Endodermal cell (in vitro differentiated cells): ENCODE measurements around the gene TRPC4. TPM values are rescaled to one million over a fixed set of nuclear protein-coding genes. Genes with fewer than 3 reads are reported as not detected.
A peak's percentile ranks its signal among the peaks of the same experiment; 100 is the strongest.

Source experiments
- DNase-seq: peaks from one replicate; pipeline ENCODE4 v3.0.0-alpha.2; 2017
- H3K27ac ChIP-seq: 2 replicates; pipeline ENCODE4 v1.5.1; 2013; ENCODE audit warnings: mild to moderate bottlenecking, low read depth, low read length, moderate library complexity
- H3K27me3 ChIP-seq: 2 replicates; pipeline ENCODE4 v1.6.1; 2013; ENCODE audit warnings: mild to moderate bottlenecking, low read length, moderate library complexity; ENCODE audit not compliant: insufficient read depth, control insufficient read depth, poor library complexity, severe bottlenecking
- H3K36me3 ChIP-seq: 2 replicates; pipeline ENCODE4 v1.7.0; 2013; ENCODE audit warnings: mild to moderate bottlenecking, low read length, moderate library complexity; ENCODE audit not compliant: control insufficient read depth, insufficient read depth
- H3K4me1 ChIP-seq: one replicate; pipeline ENCODE4 v1.7.0; 2013; ENCODE audit warnings: low read length; ENCODE audit not compliant: control insufficient read depth, insufficient read depth
- H3K4me3 ChIP-seq: 2 replicates; pipeline ENCODE4 v1.5.1; 2013; ENCODE audit warnings: mild to moderate bottlenecking, low read length, moderate library complexity
- H3K9ac ChIP-seq: 2 replicates; pipeline ENCODE4 v1.6.1; 2013; ENCODE audit warnings: mild to moderate bottlenecking, low read length, moderate library complexity; ENCODE audit not compliant: poor library complexity, severe bottlenecking; ENCODE audit errors: extremely low read depth
- H3K9me3 ChIP-seq: 2 replicates; pipeline ENCODE4 v1.6.1; 2013; ENCODE audit warnings: mild to moderate bottlenecking, low read length, moderate library complexity; ENCODE audit not compliant: control insufficient read depth
- H3K27ac Mint-ChIP-seq: 2 replicates; pipeline ENCODE4 v1.8.0; 2020; ENCODE audit warnings: mixed read lengths
- H3K27me3 Mint-ChIP-seq: 2 replicates; pipeline ENCODE4 v1.8.0; 2021; ENCODE audit warnings: mild to moderate bottlenecking, mixed read lengths; ENCODE audit not compliant: insufficient read depth
- H3K36me3 Mint-ChIP-seq: 2 replicates; pipeline ENCODE4 v1.8.0; 2020; ENCODE audit warnings: low read depth, mixed read lengths
- H3K4me1 Mint-ChIP-seq: 2 replicates; pipeline ENCODE4 v1.8.0; 2020; ENCODE audit warnings: mixed read lengths
- H3K4me3 Mint-ChIP-seq: 2 replicates; pipeline ENCODE4 v1.8.0; 2020; ENCODE audit warnings: mild to moderate bottlenecking, moderate library complexity, mixed read lengths
- H3K9me3 Mint-ChIP-seq: 2 replicates; pipeline ENCODE4 v1.8.0; 2020; ENCODE audit warnings: mild to moderate bottlenecking, mixed read lengths
- WGBS, 2 experiments: methylation state at CpG; one replicate each; pipeline versions ENCODE4 v1.1.5 to v1.1.7; 2013; ENCODE audit warnings: missing lambda C conversion rate in 2 of 2, mixed read lengths in 1 of 2; ENCODE audit not compliant: insufficient coverage in 1 of 2, insufficient read length in 1 of 2; 5-methylcytosine and 5-hydroxymethylcytosine counted together
- total RNA-seq, 2 donors: library from RNA; stranded (reverse); fragmentation: NEBNext Ultra II Directional in 1 of 2; extraction: Animal tissue kit (Norgen Biotek cat#: 25700) in 1 of 2; gene quantifications; 2 replicates in 1 of 2; 3 replicates in 1 of 2; pipeline ENCODE4 v1.2.1, GENCODE V29; 2021
- TF ChIP-seq, protein P1 (sequence below): fragments of 200-600 bp; sonication (generic); conservative IDR thresholded peaks from 2 replicates; pipeline ENCODE4 v1.5.0; 2021; ENCODE audit warnings: antibody characterized with exemption, mild to moderate bottlenecking

The TRPC4 gene
- total RNA-seq, 2 donors from 2014 or later = 22.5 to 28.5 TPM

DNA sequence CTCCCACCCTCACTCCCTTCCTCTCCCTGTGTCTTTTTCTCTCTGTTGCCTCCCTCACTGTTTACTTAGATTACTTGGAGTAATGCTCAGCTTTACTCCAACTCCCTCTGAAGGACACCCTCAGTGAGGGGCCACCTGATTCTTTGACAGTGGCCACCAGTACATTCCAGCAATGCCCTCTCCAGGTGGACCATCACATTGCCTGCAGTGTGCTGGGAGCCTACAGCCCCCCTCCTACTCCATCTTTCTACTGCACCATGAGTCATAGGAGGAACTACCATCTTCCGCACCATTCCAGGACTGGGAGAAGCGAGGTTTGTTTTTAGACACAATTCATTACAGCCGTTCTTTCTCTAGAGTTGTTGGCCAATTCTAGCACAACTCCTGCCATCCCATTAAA is 174.4 kb downstream of the TRPC4 start:
- Mint-ChIP-seq H3K4me3 (no peak overlapping the region), H3K27ac (no peak overlapping the region), H3K36me3 (peaks cover 24% of the 10 kb centered on the region), H3K27me3 (no peaks in the 10 kb centered on the region), H3K4me1 (peaks cover 5% of the 10 kb centered on the region), H3K9me3 (peaks cover 6% of the 10 kb centered on the region)
- no peak overlapping the region for H3K9ac ChIP-seq
- H3K9me3 ChIP-seq = peaks cover 12% of the 10 kb centered on the region
- no peak overlapping the region for H3K4me3 ChIP-seq
- H3K27me3 ChIP-seq = no peaks in the 10 kb centered on the region
- no peak overlapping the region for H3K27ac ChIP-seq
- WGBS, 2 experiments = 90 to 93% methylated on average over 3 of the region's 3 CpGs
- TF ChIP-seq, protein P1, sequence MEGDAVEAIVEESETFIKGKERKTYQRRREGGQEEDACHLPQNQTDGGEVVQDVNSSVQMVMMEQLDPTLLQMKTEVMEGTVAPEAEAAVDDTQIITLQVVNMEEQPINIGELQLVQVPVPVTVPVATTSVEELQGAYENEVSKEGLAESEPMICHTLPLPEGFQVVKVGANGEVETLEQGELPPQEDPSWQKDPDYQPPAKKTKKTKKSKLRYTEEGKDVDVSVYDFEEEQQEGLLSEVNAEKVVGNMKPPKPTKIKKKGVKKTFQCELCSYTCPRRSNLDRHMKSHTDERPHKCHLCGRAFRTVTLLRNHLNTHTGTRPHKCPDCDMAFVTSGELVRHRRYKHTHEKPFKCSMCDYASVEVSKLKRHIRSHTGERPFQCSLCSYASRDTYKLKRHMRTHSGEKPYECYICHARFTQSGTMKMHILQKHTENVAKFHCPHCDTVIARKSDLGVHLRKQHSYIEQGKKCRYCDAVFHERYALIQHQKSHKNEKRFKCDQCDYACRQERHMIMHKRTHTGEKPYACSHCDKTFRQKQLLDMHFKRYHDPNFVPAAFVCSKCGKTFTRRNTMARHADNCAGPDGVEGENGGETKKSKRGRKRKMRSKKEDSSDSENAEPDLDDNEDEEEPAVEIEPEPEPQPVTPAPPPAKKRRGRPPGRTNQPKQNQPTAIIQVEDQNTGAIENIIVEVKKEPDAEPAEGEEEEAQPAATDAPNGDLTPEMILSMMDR = peak; percentile 46
- H3K4me1 ChIP-seq = no peaks in the 10 kb centered on the region
- no peak for DNase-seq
- no peaks in the 10 kb centered on the region for H3K36me3 ChIP-seq

DNA sequence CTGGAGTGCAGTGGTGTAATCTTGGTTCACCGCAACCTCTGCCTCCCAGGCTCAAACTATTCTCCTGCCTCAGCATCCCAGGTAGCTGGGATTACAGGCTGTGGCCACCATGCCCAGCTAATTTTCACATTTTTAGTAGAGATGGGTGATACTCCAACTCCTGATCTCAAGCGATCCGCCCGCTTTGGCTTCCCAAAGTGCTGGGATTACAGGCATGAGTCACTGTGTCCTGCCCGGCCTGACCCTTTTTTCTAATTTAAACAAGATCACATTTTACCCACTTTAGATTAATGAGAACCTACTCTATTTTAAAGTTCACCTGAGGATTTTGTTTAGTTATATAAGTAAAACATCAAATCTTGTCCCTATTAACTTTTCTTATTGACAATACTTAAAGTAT is 179.2 kb downstream of the TRPC4 start:
- H3K27me3 ChIP-seq = no peaks in the 10 kb centered on the region
- H3K9me3 ChIP-seq = peaks cover 12% of the 10 kb centered on the region
- H3K27ac ChIP-seq = no peak overlapping the region
- DNase-seq = no peak
- TF ChIP-seq, protein P1 = no peak
- no peaks in the 10 kb centered on the region for H3K4me1 ChIP-seq
- no peak overlapping the region for H3K9ac ChIP-seq
- peaks cover 7% of the 10 kb centered on the region for H3K4me1 Mint-ChIP-seq
- peaks cover 28% of the 10 kb centered on the region for H3K36me3 Mint-ChIP-seq
- H3K4me3 ChIP-seq = no peak overlapping the region
- no peak overlapping the region for H3K4me3 Mint-ChIP-seq
- no peaks in the 10 kb centered on the region for H3K27me3 Mint-ChIP-seq
- H3K27ac Mint-ChIP-seq = no peak overlapping the region
- no peaks in the 10 kb centered on the region for H3K36me3 ChIP-seq
- WGBS, 2 experiments = 99 to 100% methylated on average over 4 to 5 of the region's 5 CpGs
- peaks cover 6% of the 10 kb centered on the region for H3K9me3 Mint-ChIP-seq

DNA sequence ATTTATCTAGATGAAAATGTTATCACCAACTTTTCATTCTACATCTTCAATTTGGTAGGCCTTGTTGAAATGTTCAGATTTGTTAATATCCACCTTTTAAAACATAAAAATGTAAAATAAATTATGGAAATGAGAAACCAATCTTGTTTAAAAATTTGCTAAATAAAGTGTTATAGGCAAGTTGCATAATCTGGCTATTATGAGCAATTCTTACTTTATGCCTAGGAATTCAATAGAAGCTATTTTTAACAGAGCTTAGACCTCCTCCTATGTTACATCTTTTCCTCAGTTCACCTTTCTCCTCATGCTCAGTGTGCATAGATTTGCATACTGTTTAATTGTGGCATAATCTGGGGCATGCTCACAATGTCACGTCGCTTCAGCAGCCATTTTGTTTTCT is 183.1 kb downstream of the TRPC4 start:
- H3K27me3 ChIP-seq = no peaks in the 10 kb centered on the region
- no peaks in the 10 kb centered on the region for H3K36me3 ChIP-seq
- H3K9me3 Mint-ChIP-seq = peaks cover 2% of the 10 kb centered on the region
- H3K27me3 Mint-ChIP-seq = no peaks in the 10 kb centered on the region
- H3K4me3 ChIP-seq = no peak overlapping the region
- no peak overlapping the region for H3K27ac ChIP-seq
- H3K4me1 Mint-ChIP-seq = peaks cover 21% of the 10 kb centered on the region
- H3K9ac ChIP-seq = no peak overlapping the region
- peaks cover 4% of the 10 kb centered on the region for H3K9me3 ChIP-seq
- no peak for DNase-seq
- TF ChIP-seq, protein P1 = no peak
- 100% methylated on average over 2 of the region's 2 CpGs for WGBS, 2 experiments
- H3K27ac Mint-ChIP-seq = no peak overlapping the region
- H3K36me3 Mint-ChIP-seq = peaks cover 24% of the 10 kb centered on the region
- no peak overlapping the region for H3K4me3 Mint-ChIP-seq
- H3K4me1 ChIP-seq = no peaks in the 10 kb centered on the region
